HEK293T (cell line): ENCODE data around the gene GRIK2.

Source experiments
- ARNT ChIP-seq: fragments of 450-650 bp; IDR thresholded peaks from 2 replicates; pipeline ENCODE4 v1.6.1; 2017; ENCODE audit warnings: mild to moderate bottlenecking
- ELF4 ChIP-seq: fragments of 450-650 bp; IDR thresholded peaks from 2 replicates; pipeline ENCODE4 v1.6.1; 2017; ENCODE audit warnings: antibody characterized with exemption
- FOXA1 ChIP-seq: fragments of 450-650 bp; IDR thresholded peaks from 2 replicates; pipeline ENCODE4 v1.6.1; 2016; ENCODE audit warnings: mild to moderate bottlenecking
- FOXK2 ChIP-seq: fragments of 450-650 bp; IDR thresholded peaks from 2 replicates; pipeline ENCODE4 v1.6.1; 2016; ENCODE audit warnings: mild to moderate bottlenecking
- SP1 ChIP-seq: fragments of 450-650 bp; IDR thresholded peaks from 2 replicates; pipeline ENCODE4 v1.6.1; 2017
- TF ChIP-seq, protein P1 (sequence below): fragments of 450-650 bp; IDR thresholded peaks from 2 replicates; pipeline ENCODE4 v1.6.1; 2016

DNA sequence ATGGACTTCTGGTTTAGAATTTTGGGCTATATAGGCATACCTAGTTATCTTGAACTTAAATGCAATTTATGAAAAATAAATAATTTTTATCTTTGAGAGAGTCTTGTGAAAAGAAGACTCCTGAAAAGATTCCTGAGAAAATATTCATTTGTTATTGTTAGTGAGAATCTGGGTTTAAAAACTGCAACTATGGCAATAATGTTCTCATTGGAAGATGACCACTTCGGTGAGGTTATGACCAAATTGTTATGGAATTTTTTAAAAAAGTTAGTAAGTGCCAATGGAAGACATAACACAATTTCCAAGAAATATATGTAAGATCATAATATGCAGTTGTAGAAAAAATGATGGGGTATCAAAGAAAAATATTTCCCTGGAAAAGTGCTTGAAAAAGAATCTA is 46.3 kb downstream of the GRIK2 start:
- TF ChIP-seq, protein P1, sequence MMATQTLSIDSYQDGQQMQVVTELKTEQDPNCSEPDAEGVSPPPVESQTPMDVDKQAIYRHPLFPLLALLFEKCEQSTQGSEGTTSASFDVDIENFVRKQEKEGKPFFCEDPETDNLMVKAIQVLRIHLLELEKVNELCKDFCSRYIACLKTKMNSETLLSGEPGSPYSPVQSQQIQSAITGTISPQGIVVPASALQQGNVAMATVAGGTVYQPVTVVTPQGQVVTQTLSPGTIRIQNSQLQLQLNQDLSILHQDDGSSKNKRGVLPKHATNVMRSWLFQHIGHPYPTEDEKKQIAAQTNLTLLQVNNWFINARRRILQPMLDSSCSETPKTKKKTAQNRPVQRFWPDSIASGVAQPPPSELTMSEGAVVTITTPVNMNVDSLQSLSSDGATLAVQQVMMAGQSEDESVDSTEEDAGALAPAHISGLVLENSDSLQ = no peak
- TF ChIP-seq ELF4 (no peak), SP1 (no peak), FOXA1 (no peak), ARNT (no peak), FOXK2 (no peak)
